Lower leg skin (tissue), 3 donors: ENCODE measurements around the gene SPAG5.

Experiments
- POLR2A ChIP-seq, 2 donors: fragments of 450-650 bp; IDR thresholded peaks; one replicate each; pipeline ENCODE4 v1.6.1; 2016 to 2017; ENCODE audit warnings: antibody characterized with exemption in 2 of 2, mild to moderate bottlenecking in 1 of 2, moderate library complexity in 1 of 2
- TF ChIP-seq, protein P1 (sequence below), 3 donors: fragments of 450-650 bp; IDR thresholded peaks; one replicate each; pipeline ENCODE4 v1.5.1; 2016; ENCODE audit warnings: antibody characterized with exemption in 3 of 3, mild to moderate bottlenecking in 3 of 3, moderate library complexity in 2 of 3

DNA sequence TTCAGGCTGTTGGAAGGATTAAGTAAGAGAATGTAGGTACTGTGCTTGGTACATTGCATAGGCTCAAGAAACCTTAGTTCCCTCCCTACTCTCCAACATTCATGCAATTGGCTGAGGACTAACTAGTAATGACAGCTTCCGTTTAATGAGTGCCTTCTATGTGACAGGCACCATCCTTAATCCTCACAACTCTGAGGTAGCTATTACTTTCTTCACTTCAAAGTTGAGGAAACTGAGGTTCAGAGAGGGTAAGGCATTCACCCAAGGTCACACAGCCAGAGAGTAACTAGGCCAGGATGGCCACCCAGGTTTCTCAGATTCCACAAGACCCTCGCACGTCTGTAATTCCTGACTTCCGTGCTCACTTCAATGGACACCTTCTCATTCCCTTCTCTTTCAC is 68.6 kb downstream of the SPAG5 start:
- TF ChIP-seq, protein P1, sequence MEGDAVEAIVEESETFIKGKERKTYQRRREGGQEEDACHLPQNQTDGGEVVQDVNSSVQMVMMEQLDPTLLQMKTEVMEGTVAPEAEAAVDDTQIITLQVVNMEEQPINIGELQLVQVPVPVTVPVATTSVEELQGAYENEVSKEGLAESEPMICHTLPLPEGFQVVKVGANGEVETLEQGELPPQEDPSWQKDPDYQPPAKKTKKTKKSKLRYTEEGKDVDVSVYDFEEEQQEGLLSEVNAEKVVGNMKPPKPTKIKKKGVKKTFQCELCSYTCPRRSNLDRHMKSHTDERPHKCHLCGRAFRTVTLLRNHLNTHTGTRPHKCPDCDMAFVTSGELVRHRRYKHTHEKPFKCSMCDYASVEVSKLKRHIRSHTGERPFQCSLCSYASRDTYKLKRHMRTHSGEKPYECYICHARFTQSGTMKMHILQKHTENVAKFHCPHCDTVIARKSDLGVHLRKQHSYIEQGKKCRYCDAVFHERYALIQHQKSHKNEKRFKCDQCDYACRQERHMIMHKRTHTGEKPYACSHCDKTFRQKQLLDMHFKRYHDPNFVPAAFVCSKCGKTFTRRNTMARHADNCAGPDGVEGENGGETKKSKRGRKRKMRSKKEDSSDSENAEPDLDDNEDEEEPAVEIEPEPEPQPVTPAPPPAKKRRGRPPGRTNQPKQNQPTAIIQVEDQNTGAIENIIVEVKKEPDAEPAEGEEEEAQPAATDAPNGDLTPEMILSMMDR (IDR thresholded peaks at IDR 0.05): no peak
- TF ChIP-seq POLR2A (IDR thresholded peaks at IDR 0.05): no peak
